Right cardiac atrium (tissue), 5 donors: Measurements from ENCODE around the gene GTF2A1L. TPM values are rescaled to one million over a fixed set of nuclear protein-coding genes. Genes with fewer than 3 reads are reported as not detected.

Experiments used
- ATAC-seq, 2 donors: fragments of 200-7000 bp; cut with Tn5 transposase; one replicate each; pipeline versions ENCODE4 v1.8.0 to v1.9.1; 2020; ENCODE audit warnings: moderate library complexity in 2 of 2, mild to moderate bottlenecking in 1 of 2
- DNase-seq, 3 donors: peaks; one replicate each; pipeline ENCODE4 v3.0.0-alpha.2; 2020
- H3K27ac ChIP-seq: one replicate; pipeline ENCODE4 v1.5.1; 2013; ENCODE audit warnings: mild to moderate bottlenecking, low read length, control low read depth, moderate library complexity
- H3K27me3 ChIP-seq: one replicate; pipeline ENCODE4 v1.6.1; 2013; ENCODE audit not compliant: control insufficient read depth, insufficient read depth
- H3K4me1 ChIP-seq: one replicate; pipeline ENCODE4 v1.6.1; 2013; ENCODE audit warnings: low read length; ENCODE audit not compliant: control insufficient read depth, insufficient read depth
- H3K4me3 ChIP-seq: one replicate; pipeline ENCODE4 v1.5.1; 2013; ENCODE audit warnings: low read length, control low read depth
- H3K9me3 ChIP-seq: one replicate; pipeline ENCODE4 v1.6.1; 2013; ENCODE audit warnings: low read length; ENCODE audit not compliant: control insufficient read depth
- WGBS: extraction: QIAGEN DNeasy Blood & Tissue Kit; methylation state at CpG from one replicate; pipeline ENCODE4 v1.1.7; 2013; 5-methylcytosine and 5-hydroxymethylcytosine counted together
- intact Hi-C, 4 donors: fragments of 100-400 bp; cut with DNase I; formaldehyde crosslinking; loops; one replicate each; pipeline versions ENCODE4 v1.11.0 to v1.14.0; 2022 to 2023
- polyA plus RNA-seq: library from polyadenylated mRNA; stranded (reverse); fragments of 200-250 nt; gene quantifications from one replicate; pipeline ENCODE4 v1.2.3, GENCODE V29; 2013
- total RNA-seq, 4 donors: library from RNA; stranded (reverse); fragmentation: NEBNext Ultra II Directional; extraction: Animal tissue kit (Norgen Biotek cat#: 25700); gene quantifications; one replicate each; pipeline ENCODE4 v1.2.1, GENCODE V29; 2021
- donor health status: healthy with polysubstance abuse.
- donor health status: DM: no; HTN: yes; CAD: no.
- donor health status: DM: no; HTN: no; CAD: no.
- donor health status: DM: no; HTN: yes; CAD: no; lungs with severe emphysema.
- donor health status: DM: yes; HTN: yes; CAD: no.

GTF2A1L gene
- total and polyA plus RNA-seq, 5 donors = 0.79 TPM; not detected in 4

- intact Hi-C loops = no loop called here
- Histone ChIP-seq H3K27me3 (no peaks in the 10 kb centered on the region), H3K9me3 (no peaks in the 10 kb centered on the region), H3K4me1 (no peaks in the 10 kb centered on the region), H3K4me3 (no peak overlapping the region), H3K27ac (no peak overlapping the region)
- no peak for DNase-seq
- 24% methylated on average over 4 of the region's 4 CpGs for WGBS
- no peak for ATAC-seq
Measured at GRCh38 chr2:48651158-48651790, 33.6 kb downstream of the GTF2A1L start.

GRCh38 chr2:48668992-48669391 lies 51.3 kb downstream of the GTF2A1L start:
- Histone ChIP-seq H3K4me1 (no peaks in the 10 kb centered on the region), H3K4me3 (no peak overlapping the region), H3K27ac (no peak overlapping the region), H3K9me3 (no peaks in the 10 kb centered on the region), H3K27me3 (no peaks in the 10 kb centered on the region)
- ATAC-seq (no peak), DNase-seq (no peak)
- intact Hi-C loops = no loop called here
- WGBS = 76% methylated on average over 1 of the region's 1 CpG

GRCh38 chr2:48673581-48673980 lies 55.9 kb downstream of the GTF2A1L start:
- intact Hi-C loops = no loop called here
- H3K27ac ChIP-seq = no peak overlapping the region
- H3K27me3 ChIP-seq = no peaks in the 10 kb centered on the region
- no peaks in the 10 kb centered on the region for H3K4me1 ChIP-seq
- DNase-seq (no peak), ATAC-seq (no peak)
- 84% methylated on average over 4 of the region's 4 CpGs for WGBS
- no peaks in the 10 kb centered on the region for H3K9me3 ChIP-seq
- H3K4me3 ChIP-seq = no peak overlapping the region

GRCh38 chr2:48674933-48675332 lies 57.3 kb downstream of the GTF2A1L start:
- H3K9me3 ChIP-seq = no peaks in the 10 kb centered on the region
- WGBS = 86% methylated on average over 2 of the region's 2 CpGs
- DNase-seq = no peak
- H3K27ac ChIP-seq = no peak overlapping the region
- ATAC-seq = no peak
- intact Hi-C loops = no loop called here
- H3K27me3 ChIP-seq = no peaks in the 10 kb centered on the region
- H3K4me3 ChIP-seq = no peak overlapping the region
- H3K4me1 ChIP-seq = no peaks in the 10 kb centered on the region

- Histone ChIP-seq H3K9me3 (no peaks in the 10 kb centered on the region), H3K27me3 (no peaks in the 10 kb centered on the region), H3K4me3 (no peak overlapping the region), H3K27ac (no peak overlapping the region), H3K4me1 (no peaks in the 10 kb centered on the region)
- 45% methylated on average over 2 of the region's 2 CpGs for WGBS
- ATAC-seq = no peak
- intact Hi-C loops = no loop called here
- no peak for DNase-seq
Measured at GRCh38 chr2:48677450-48677849, 59.8 kb downstream of the GTF2A1L start.

- Histone ChIP-seq H3K9me3 (no peaks in the 10 kb centered on the region), H3K4me3 (no peak overlapping the region), H3K27ac (no peak overlapping the region), H3K4me1 (no peaks in the 10 kb centered on the region), H3K27me3 (no peaks in the 10 kb centered on the region)
- WGBS = 94% methylated on average over 1 of the region's 1 CpG
- intact Hi-C loops = no loop called here
- ATAC-seq (no peak), DNase-seq (no peak)
Measured at GRCh38 chr2:48685126-48685525, 67.5 kb downstream of the GTF2A1L start.

GRCh38 chr2:48691935-48692691 lies 74.5 kb downstream of the GTF2A1L start:
- DNase-seq (no peak), ATAC-seq (no peak)
- intact Hi-C loops = no loop called here
- 83% methylated on average over 3 of the region's 3 CpGs for WGBS
- no peak overlapping the region for H3K27ac ChIP-seq
- no peaks in the 10 kb centered on the region for H3K4me1 ChIP-seq
- H3K4me3 ChIP-seq = no peak overlapping the region
- no peaks in the 10 kb centered on the region for H3K9me3 ChIP-seq
- H3K27me3 ChIP-seq = no peaks in the 10 kb centered on the region

- intact Hi-C loops = no loop called here
- no peak for DNase-seq
Measured at GRCh38 chr2:48693066-48693465, 75.4 kb downstream of the GTF2A1L start.

GRCh38 chr2:48693645-48694044 lies 76.0 kb downstream of the GTF2A1L start:
- no peak for DNase-seq
- Histone ChIP-seq H3K27me3 (no peaks in the 10 kb centered on the region), H3K9me3 (no peaks in the 10 kb centered on the region), H3K4me3 (no peak overlapping the region), H3K4me1 (no peaks in the 10 kb centered on the region), H3K27ac (no peak overlapping the region)
- intact Hi-C loops = no loop called here
- no peak for ATAC-seq
- WGBS = 59% methylated on average over 3 of the region's 3 CpGs

More at GRCh38 chr2:48693066-48693465, 75.4 kb downstream of the GTF2A1L start:
- H3K27me3 ChIP-seq = no peaks in the 10 kb centered on the region
- no peak overlapping the region for H3K4me3 ChIP-seq
- H3K27ac ChIP-seq = no peak overlapping the region
- WGBS = 68% methylated on average over 4 of the region's 4 CpGs
- no peaks in the 10 kb centered on the region for H3K4me1 ChIP-seq
- no peaks in the 10 kb centered on the region for H3K9me3 ChIP-seq
- no peak for ATAC-seq

GRCh38 chr2:48694149-48694548 lies 76.5 kb downstream of the GTF2A1L start:
- ATAC-seq = no peak

GRCh38 chr2:48695991-48696390 lies 78.3 kb downstream of the GTF2A1L start:
- ATAC-seq = no peak
- Histone ChIP-seq H3K4me3 (no peak overlapping the region), H3K27ac (no peak overlapping the region), H3K4me1 (no peaks in the 10 kb centered on the region), H3K27me3 (no peaks in the 10 kb centered on the region), H3K9me3 (no peaks in the 10 kb centered on the region)
- no peak for DNase-seq
- intact Hi-C loops = no loop called here

More at GRCh38 chr2:48694149-48694548, 76.5 kb downstream of the GTF2A1L start:
- no peaks in the 10 kb centered on the region for H3K27me3 ChIP-seq
- DNase-seq = no peak
- intact Hi-C loops = no loop called here
- no peak overlapping the region for H3K27ac ChIP-seq
- H3K9me3 ChIP-seq = no peaks in the 10 kb centered on the region
- 36% methylated on average over 3 of the region's 3 CpGs for WGBS
- H3K4me1 ChIP-seq = no peaks in the 10 kb centered on the region
- no peak overlapping the region for H3K4me3 ChIP-seq
